ENCODE results near the gene TGM3.

- TF ChIP-seq POLR2A (IDR thresholded peaks at IDR 0.05) (no peak), CTCF (IDR thresholded peaks at IDR 0.05) (no peak), EP300 (IDR thresholded peaks at IDR 0.05) (no peak)
These were observed 4.6 kb downstream of the TGM3 start for GRCh38 chr20:2300420-2300819.
